Spleen (tissue), 11 donors: ENCODE results near the gene SH3BP5. TPM values are rescaled to one million over a fixed set of nuclear protein-coding genes. Genes with fewer than 3 reads are reported as not detected.
A peak's percentile ranks its signal among the peaks of the same experiment; 100 is the strongest.

ENCODE experiments used
- DNase-seq: peaks from one replicate; pipeline ENCODE4 v3.0.0-alpha.2; 2020
- H3K27ac ChIP-seq, 8 donors: fragments of 200-600 bp; sonication (generic) in 7 of 8; 1 replicate in 4 of 8; 2 replicates in 4 of 8; pipeline versions ENCODE4 v1.5.0 to v1.8.0; 2016 to 2021; ENCODE audit warnings: inconsistent platforms in 4 of 8, mild to moderate bottlenecking in 4 of 8, moderate library complexity in 1 of 8
- H3K27me3 ChIP-seq, 7 donors: fragments of 200-600 bp; sonication (generic) in 6 of 7; replicated peaks in 1 of 7; 1 replicate in 4 of 7; 2 replicates in 3 of 7; pipeline versions ENCODE4 v1.5.0 to v1.8.0; 2016 to 2021; ENCODE audit warnings: inconsistent platforms in 3 of 7, mild to moderate bottlenecking in 1 of 7
- H3K36me3 ChIP-seq, 6 donors: fragments of 200-600 bp; sonication (generic) in 5 of 6; 1 replicate in 4 of 6; 2 replicates in 2 of 6; pipeline versions ENCODE4 v1.5.0 to v1.8.0; 2016 to 2021; ENCODE audit warnings: inconsistent platforms in 2 of 6
- H3K4me1 ChIP-seq, 6 donors: fragments of 200-600 bp; sonication (generic) in 5 of 6; 1 replicate in 3 of 6; 2 replicates in 3 of 6; pipeline versions ENCODE4 v1.5.0 to v1.8.0; 2016 to 2021; ENCODE audit warnings: inconsistent platforms in 3 of 6
- H3K4me3 ChIP-seq, 8 donors: fragments of 200-600 bp; sonication (generic) in 7 of 8; 1 replicate in 4 of 8; 2 replicates in 4 of 8; pipeline versions ENCODE4 v1.5.0 to v1.8.0; 2016 to 2021; ENCODE audit warnings: inconsistent platforms in 4 of 8, mild to moderate bottlenecking in 4 of 8, moderate library complexity in 2 of 8
- H3K9me3 ChIP-seq, 8 donors: fragments of 200-600 bp; sonication (generic) in 7 of 8; 1 replicate in 4 of 8; 2 replicates in 4 of 8; pipeline versions ENCODE4 v1.5.0 to v1.8.0; 2016 to 2021; ENCODE audit warnings: inconsistent platforms in 4 of 8
- POLR2A ChIP-seq, 3 donors: fragments of 450-650 bp; IDR thresholded peaks; one replicate each; pipeline ENCODE4 v1.5.1; 2017; ENCODE audit warnings: antibody characterized with exemption in 3 of 3, mild to moderate bottlenecking in 1 of 3
- POLR2AphosphoS5 ChIP-seq, 3 donors: sonication (generic); formaldehyde crosslinking; IDR thresholded peaks; one replicate each; pipeline ENCODE4 v1.5.1; 2017; ENCODE audit warnings: antibody characterized with exemption in 3 of 3
- WGBS, 5 donors: extraction: QIAGEN DNeasy Blood & Tissue Kit in 3 of 5; methylation state at CpG; one replicate each; pipeline versions ENCODE4 v1.1.5 to v1.1.7; 2013 to 2018; 5-methylcytosine and 5-hydroxymethylcytosine counted together
- intact Hi-C: fragments of 100-400 bp; cut with DNase I; formaldehyde crosslinking; loops from one replicate; pipeline ENCODE4 v1.15.0; 2023; ENCODE audit warnings: low total_unique reads
- polyA plus RNA-seq, 3 donors: library from polyadenylated mRNA; stranded (reverse); fragments of 200-250 nt; gene quantifications; one replicate each; pipeline ENCODE4 v1.2.1, GENCODE V29; 2013
- total RNA-seq, 7 donors: library from RNA; depleted of rRNA in 3 of 7; stranded (reverse); fragments of >200 nt in 3 of 7; fragmentation: NEBNext Ultra II Directional in 4 of 7; extraction: Animal tissue kit (Norgen Biotek cat#: 25700) in 4 of 7; gene quantifications; one replicate each; pipeline versions ENCODE4 v1.1.0 to v1.2.1, GENCODE V29; 2016 to 2021
- TF ChIP-seq, protein P1 (sequence below), 11 experiments: fragments of 200-600 bp in 7 of 11; fragments of 450-650 bp in 4 of 11; sonication (generic) in 4 of 11; IDR thresholded peaks in 8 of 11; conservative IDR thresholded peaks in 3 of 11; 1 replicate in 7 of 11; 2 replicates in 4 of 11; pipeline versions ENCODE4 v1.4.0 to v1.8.0; 2016 to 2021; ENCODE audit warnings: antibody characterized with exemption in 11 of 11, inconsistent platforms in 4 of 11, mild to moderate bottlenecking in 1 of 11
- donor health status: healthy with polysubstance abuse.
- donor health status: DM: no; HTN: no; CAD: no; lungs with moderate emphysema.
- donor health status: DM: no; HTN: no; CAD: no.
- donor health status: Bipolar disorder and iron deficiency.
- donor health status: healthy.
- donor health status: DM: no; HTN: no; CAD: no.
- donor health status: DM: yes; HTN: yes; CAD: no.

Gene SH3BP5
- total and polyA plus RNA-seq, 10 donors: 36.4 to 75.0 (median 53.7) TPM

GRCh38 chr3:15268033-15268631 lies 64.3 kb downstream of the SH3BP5 start:
- WGBS, 5 donors: 17 to 36% (median 32%) methylated on average over 15 of the region's 15 CpGs
- Histone ChIP-seq H3K27me3 (no peaks in the 10 kb centered on the region), H3K9me3 (no peaks in the 10 kb centered on the region), H3K4me1 (peaks cover 49 to 99% (median 72%) of the 10 kb centered on the region in 6 donors), H3K4me3 (peak overlapping the region in 1 of 8 donors; percentile 52), H3K36me3 (peaks cover 0 to 40% (median 0%) of the 10 kb centered on the region in 6 donors), H3K27ac (peak overlapping the region in 3 of 8 donors; percentile 86 to 88 (median 88))
- TF ChIP-seq POLR2A (IDR thresholded peaks at IDR 0.05) (no peak), POLR2AphosphoS5 (IDR thresholded peaks at IDR 0.05) (peak in 2 of 3 donors; percentile 71 to 82)
- TF ChIP-seq, protein P1, sequence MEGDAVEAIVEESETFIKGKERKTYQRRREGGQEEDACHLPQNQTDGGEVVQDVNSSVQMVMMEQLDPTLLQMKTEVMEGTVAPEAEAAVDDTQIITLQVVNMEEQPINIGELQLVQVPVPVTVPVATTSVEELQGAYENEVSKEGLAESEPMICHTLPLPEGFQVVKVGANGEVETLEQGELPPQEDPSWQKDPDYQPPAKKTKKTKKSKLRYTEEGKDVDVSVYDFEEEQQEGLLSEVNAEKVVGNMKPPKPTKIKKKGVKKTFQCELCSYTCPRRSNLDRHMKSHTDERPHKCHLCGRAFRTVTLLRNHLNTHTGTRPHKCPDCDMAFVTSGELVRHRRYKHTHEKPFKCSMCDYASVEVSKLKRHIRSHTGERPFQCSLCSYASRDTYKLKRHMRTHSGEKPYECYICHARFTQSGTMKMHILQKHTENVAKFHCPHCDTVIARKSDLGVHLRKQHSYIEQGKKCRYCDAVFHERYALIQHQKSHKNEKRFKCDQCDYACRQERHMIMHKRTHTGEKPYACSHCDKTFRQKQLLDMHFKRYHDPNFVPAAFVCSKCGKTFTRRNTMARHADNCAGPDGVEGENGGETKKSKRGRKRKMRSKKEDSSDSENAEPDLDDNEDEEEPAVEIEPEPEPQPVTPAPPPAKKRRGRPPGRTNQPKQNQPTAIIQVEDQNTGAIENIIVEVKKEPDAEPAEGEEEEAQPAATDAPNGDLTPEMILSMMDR (IDR thresholded peaks at IDR 0.05 in 8 of 11, conservative IDR thresholded peaks at IDR 0.05 in 3 of 11): peak; percentile 81 to 96 (median 93)
- intact Hi-C loops: loop anchor here (2.0 kb wide), 1 partner anchor 111 kb away; no protein-coding TSS in a partner anchor
- peak; percentile 95 for DNase-seq

DNA sequence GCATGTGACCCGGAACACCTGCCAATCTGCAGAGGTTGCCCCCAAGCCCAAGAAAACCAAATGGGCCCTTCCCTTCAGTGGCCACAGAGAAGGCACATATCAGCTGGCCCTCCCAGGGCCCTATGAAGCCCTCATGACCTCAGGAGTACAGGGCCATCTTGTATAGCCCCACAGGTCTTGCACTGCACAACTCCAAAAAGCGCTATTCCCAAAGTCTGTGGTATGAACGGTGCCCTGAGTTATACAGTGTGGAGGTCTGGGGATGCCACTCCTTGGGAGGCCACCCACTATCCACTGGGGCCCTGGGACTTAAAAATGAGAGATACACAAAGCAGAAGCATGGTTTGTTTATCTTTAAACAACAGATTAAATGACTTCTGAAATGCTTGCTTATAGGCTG lies 64.9 kb downstream of the SH3BP5 start:
- no peak for DNase-seq
- peaks cover 49 to 98% (median 65%) of the 10 kb centered on the region in 6 donors for H3K4me1 ChIP-seq

DNA sequence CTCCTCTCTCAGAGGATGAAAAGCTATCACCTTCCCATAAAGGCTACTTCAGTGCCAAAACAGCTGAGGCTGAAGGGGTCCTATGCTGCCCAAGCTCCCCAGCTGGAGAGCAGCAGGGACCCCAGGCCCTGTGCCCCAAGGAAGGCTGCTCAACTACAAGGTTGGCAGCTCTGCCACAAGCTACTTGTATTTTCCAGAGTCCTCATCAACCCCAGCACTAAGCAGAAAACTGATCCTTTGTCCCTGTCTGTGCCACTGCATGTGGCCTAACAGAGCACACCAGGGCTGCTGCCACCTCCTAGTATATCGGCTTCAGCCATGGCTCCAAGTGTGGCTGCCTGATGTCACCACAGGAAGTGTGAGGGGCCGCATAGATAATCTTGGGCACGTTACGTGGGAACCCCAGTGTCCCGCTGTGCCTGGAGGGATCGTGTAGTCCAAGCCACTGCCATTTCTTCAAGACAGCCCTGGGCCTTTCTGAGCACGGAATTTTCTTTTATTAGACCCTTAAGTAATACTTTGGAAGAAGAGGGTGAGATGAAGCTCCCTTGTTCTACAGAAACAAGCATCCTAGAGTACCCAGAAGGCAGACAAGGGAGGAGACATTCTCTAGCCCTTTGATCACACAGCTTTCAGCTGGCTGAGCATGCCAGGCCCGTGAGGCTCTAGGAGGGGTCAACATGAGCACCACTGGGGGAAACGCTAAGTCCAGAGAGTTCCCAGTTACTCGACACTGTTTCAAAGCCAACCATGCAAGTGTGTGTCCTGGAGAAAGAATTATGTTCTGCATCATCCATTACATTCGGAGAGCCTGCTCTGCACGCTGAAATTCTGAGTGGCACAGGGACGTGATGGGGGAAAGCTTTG lies 65.6 kb downstream of the SH3BP5 start:
- Histone ChIP-seq H3K27ac (no peak overlapping the region), H3K36me3 (peaks cover 0 to 48% (median 2%) of the 10 kb centered on the region in 6 donors), H3K4me1 (peaks cover 44 to 90% (median 58%) of the 10 kb centered on the region in 6 donors), H3K27me3 (no peaks in the 10 kb centered on the region), H3K4me3 (no peak overlapping the region), H3K9me3 (no peaks in the 10 kb centered on the region)
- intact Hi-C loops: no loop called here
- DNase-seq: no peak
- TF ChIP-seq POLR2AphosphoS5 (IDR thresholded peaks at IDR 0.05) (peak in 1 of 3 donors; percentile 13), POLR2A (IDR thresholded peaks at IDR 0.05) (no peak)
- 79 to 92% (median 84%) methylated on average over 12 to 13 of the region's 13 CpGs for WGBS, 5 donors

More for the DNA sequence above, 64.9 kb downstream of the SH3BP5 start:
- TF ChIP-seq POLR2AphosphoS5 (IDR thresholded peaks at IDR 0.05) (no peak), POLR2A (IDR thresholded peaks at IDR 0.05) (no peak)
- TF ChIP-seq, protein P1 (IDR thresholded peaks at IDR 0.05 in 8 of 11, conservative IDR thresholded peaks at IDR 0.05 in 3 of 11): no peak
- intact Hi-C loops: no loop called here
- 94 to 100% (median 100%) methylated on average over 3 of the region's 3 CpGs for WGBS, 5 donors
- Histone ChIP-seq H3K4me3 (no peak overlapping the region), H3K27me3 (no peaks in the 10 kb centered on the region), H3K9me3 (no peaks in the 10 kb centered on the region), H3K36me3 (peaks cover 0 to 40% (median 0%) of the 10 kb centered on the region in 6 donors), H3K27ac (peak overlapping the region in 1 of 8 donors; percentile 86)

GRCh38 chr3:15265655-15266509 lies 66.5 kb downstream of the SH3BP5 start:
- intact Hi-C loops: no loop called here
- Histone ChIP-seq H3K27ac (no peak overlapping the region), H3K9me3 (no peaks in the 10 kb centered on the region), H3K36me3 (peaks cover 0 to 56% (median 8%) of the 10 kb centered on the region in 6 donors), H3K4me3 (no peak overlapping the region), H3K4me1 (peaks cover 36 to 82% (median 49%) of the 10 kb centered on the region in 6 donors), H3K27me3 (no peaks in the 10 kb centered on the region)
- 87 to 90% (median 89%) methylated on average over 17 to 19 of the region's 19 CpGs for WGBS, 5 donors
- no peak for DNase-seq
- no peak for TF ChIP-seq POLR2AphosphoS5 (IDR thresholded peaks at IDR 0.05)
- TF ChIP-seq, protein P1 (IDR thresholded peaks at IDR 0.05 in 8 of 11, conservative IDR thresholded peaks at IDR 0.05 in 3 of 11): no peak
- no peak for TF ChIP-seq POLR2A (IDR thresholded peaks at IDR 0.05)
